NT2/D1 (cell line): ENCODE data around the gene SNAP47.

Experiments used
- YY1 ChIP-seq: IDR thresholded peaks from 2 replicates; pipeline ENCODE4 v1.6.1; 2011; ENCODE audit not compliant: insufficient read length, insufficient read depth
- ZNF274 ChIP-seq: IDR thresholded peaks from 2 replicates; pipeline ENCODE4 v1.6.1; 2011; ENCODE audit warnings: mild to moderate bottlenecking, low read depth, low read length

- no peak for TF ChIP-seq YY1
- TF ChIP-seq ZNF274 = no peak
These were observed 43.8 kb downstream of the SNAP47 start for GRCh38 chr1:227779021-227779441.
